PFSK-1 (cell line): ENCODE results near the gene ERMP1.

Experiments
- FOXP2 ChIP-seq: optimal IDR thresholded peaks from 2 replicates; pipeline ENCODE3; 2011; ENCODE audit warnings: borderline replicate concordance, control low read depth, inconsistent platforms; ENCODE audit not compliant: insufficient read depth; ENCODE audit errors: extremely low read length, extremely low read depth
- POLR2AphosphoS5 ChIP-seq: IDR thresholded peaks from 2 replicates; pipeline ENCODE4 v1.6.1; 2012; ENCODE audit warnings: low read depth, mild to moderate bottlenecking, control low read depth, low read length, moderate library complexity
- SIN3A ChIP-seq: IDR thresholded peaks from 2 replicates; pipeline ENCODE4 v1.6.1; 2012; ENCODE audit warnings: mild to moderate bottlenecking, low read length, moderate library complexity, borderline replicate concordance; ENCODE audit not compliant: insufficient read depth
- TAF1 ChIP-seq: IDR thresholded peaks from 2 replicates; pipeline ENCODE4 v1.6.1; 2012; ENCODE audit warnings: low read length, control low read depth, borderline replicate concordance; ENCODE audit not compliant: insufficient read depth
- TF ChIP-seq, protein P1 (sequence below), 2 experiments: IDR thresholded peaks; 2 replicates each; pipeline versions ENCODE4 v1.6.1 to v1.8.0; 2011 to 2012; ENCODE audit warnings: low read depth in 2 of 2, low read length in 2 of 2, control low read depth in 1 of 2, inconsistent platforms in 1 of 2, mild to moderate bottlenecking in 1 of 2, moderate library complexity in 1 of 2; ENCODE audit not compliant: insufficient read depth in 1 of 2

DNA sequence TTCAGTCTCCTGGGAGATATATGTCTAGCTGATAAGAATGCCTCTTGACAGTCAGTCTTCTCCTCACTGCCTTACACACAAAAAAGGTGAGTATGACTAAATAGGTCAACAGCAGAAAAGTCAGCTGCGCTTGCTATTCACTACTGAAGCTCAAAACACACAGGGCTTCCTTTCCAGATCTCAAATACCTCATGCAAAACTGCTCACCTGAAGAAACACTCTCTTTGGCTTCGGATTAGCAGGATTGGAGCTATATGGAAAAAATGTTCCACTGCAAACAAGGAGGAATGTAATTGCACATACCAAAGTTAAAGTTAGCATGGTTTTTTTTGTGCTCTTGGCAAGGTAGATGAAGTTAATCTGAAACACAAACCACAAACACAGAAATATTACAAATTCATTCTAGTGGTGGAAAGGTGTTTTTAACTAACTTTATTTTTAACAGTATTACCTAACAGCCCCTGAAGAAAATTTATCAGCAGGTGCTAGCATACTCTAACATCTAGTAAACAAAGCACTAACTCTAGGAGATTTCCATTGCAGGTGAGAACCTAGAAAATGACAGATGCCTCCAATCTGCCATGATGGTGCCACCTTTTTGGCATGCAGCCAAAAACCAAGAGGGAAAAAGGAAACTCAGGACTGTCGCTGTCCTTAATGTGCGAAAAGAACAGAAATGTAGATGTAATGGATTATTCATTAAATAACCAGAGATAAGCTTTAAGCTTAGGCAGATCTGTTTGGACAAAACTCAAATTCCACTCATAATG lies 31.8 kb downstream of the ERMP1 start:
- TF ChIP-seq, protein P1, sequence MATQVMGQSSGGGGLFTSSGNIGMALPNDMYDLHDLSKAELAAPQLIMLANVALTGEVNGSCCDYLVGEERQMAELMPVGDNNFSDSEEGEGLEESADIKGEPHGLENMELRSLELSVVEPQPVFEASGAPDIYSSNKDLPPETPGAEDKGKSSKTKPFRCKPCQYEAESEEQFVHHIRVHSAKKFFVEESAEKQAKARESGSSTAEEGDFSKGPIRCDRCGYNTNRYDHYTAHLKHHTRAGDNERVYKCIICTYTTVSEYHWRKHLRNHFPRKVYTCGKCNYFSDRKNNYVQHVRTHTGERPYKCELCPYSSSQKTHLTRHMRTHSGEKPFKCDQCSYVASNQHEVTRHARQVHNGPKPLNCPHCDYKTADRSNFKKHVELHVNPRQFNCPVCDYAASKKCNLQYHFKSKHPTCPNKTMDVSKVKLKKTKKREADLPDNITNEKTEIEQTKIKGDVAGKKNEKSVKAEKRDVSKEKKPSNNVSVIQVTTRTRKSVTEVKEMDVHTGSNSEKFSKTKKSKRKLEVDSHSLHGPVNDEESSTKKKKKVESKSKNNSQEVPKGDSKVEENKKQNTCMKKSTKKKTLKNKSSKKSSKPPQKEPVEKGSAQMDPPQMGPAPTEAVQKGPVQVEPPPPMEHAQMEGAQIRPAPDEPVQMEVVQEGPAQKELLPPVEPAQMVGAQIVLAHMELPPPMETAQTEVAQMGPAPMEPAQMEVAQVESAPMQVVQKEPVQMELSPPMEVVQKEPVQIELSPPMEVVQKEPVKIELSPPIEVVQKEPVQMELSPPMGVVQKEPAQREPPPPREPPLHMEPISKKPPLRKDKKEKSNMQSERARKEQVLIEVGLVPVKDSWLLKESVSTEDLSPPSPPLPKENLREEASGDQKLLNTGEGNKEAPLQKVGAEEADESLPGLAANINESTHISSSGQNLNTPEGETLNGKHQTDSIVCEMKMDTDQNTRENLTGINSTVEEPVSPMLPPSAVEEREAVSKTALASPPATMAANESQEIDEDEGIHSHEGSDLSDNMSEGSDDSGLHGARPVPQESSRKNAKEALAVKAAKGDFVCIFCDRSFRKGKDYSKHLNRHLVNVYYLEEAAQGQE (IDR thresholded peaks at IDR 0.05; ENCODE audit: insufficient read depth in 1 of 2, low read depth in 2 of 2, low read length in 2 of 2): no peak
- TF ChIP-seq SIN3A: no peak
- TF ChIP-seq POLR2AphosphoS5: no peak
- TF ChIP-seq TAF1: no peak
- TF ChIP-seq FOXP2: no peak
